Right cardiac atrium (tissue), 5 donors: ENCODE results near the gene DRAP1. TPM values are rescaled to one million over a fixed set of nuclear protein-coding genes. Genes with fewer than 3 reads are reported as not detected.

Experiments used
- ATAC-seq, 2 donors: fragments of 200-7000 bp; cut with Tn5 transposase; one replicate each; pipeline versions ENCODE4 v1.8.0 to v1.9.1; 2020; ENCODE audit warnings: moderate library complexity in 2 of 2, mild to moderate bottlenecking in 1 of 2
- DNase-seq, 3 donors: peaks; one replicate each; pipeline ENCODE4 v3.0.0-alpha.2; 2020
- H3K27ac ChIP-seq: one replicate; pipeline ENCODE4 v1.5.1; 2013; ENCODE audit warnings: mild to moderate bottlenecking, low read length, control low read depth, moderate library complexity
- H3K27me3 ChIP-seq: one replicate; pipeline ENCODE4 v1.6.1; 2013; ENCODE audit not compliant: control insufficient read depth, insufficient read depth
- H3K4me1 ChIP-seq: one replicate; pipeline ENCODE4 v1.6.1; 2013; ENCODE audit warnings: low read length; ENCODE audit not compliant: control insufficient read depth, insufficient read depth
- H3K4me3 ChIP-seq: one replicate; pipeline ENCODE4 v1.5.1; 2013; ENCODE audit warnings: low read length, control low read depth
- H3K9me3 ChIP-seq: one replicate; pipeline ENCODE4 v1.6.1; 2013; ENCODE audit warnings: low read length; ENCODE audit not compliant: control insufficient read depth
- WGBS: extraction: QIAGEN DNeasy Blood & Tissue Kit; methylation state at CpG from one replicate; pipeline ENCODE4 v1.1.7; 2013; 5-methylcytosine and 5-hydroxymethylcytosine counted together
- intact Hi-C, 4 donors: fragments of 100-400 bp; cut with DNase I; formaldehyde crosslinking; loops; one replicate each; pipeline versions ENCODE4 v1.11.0 to v1.14.0; 2022 to 2023
- polyA plus RNA-seq: library from polyadenylated mRNA; stranded (reverse); fragments of 200-250 nt; gene quantifications from one replicate; pipeline ENCODE4 v1.2.3, GENCODE V29; 2013
- total RNA-seq, 4 donors: library from RNA; stranded (reverse); fragmentation: NEBNext Ultra II Directional; extraction: Animal tissue kit (Norgen Biotek cat#: 25700); gene quantifications; one replicate each; pipeline ENCODE4 v1.2.1, GENCODE V29; 2021
- donor health status: healthy with polysubstance abuse.
- donor health status: DM: no; HTN: yes; CAD: no.
- donor health status: DM: no; HTN: no; CAD: no.
- donor health status: DM: no; HTN: yes; CAD: no; lungs with severe emphysema.
- donor health status: DM: yes; HTN: yes; CAD: no.

DRAP1 gene
- total and polyA plus RNA-seq, 5 donors = 82.9 to 130 (median 85.3) TPM

DNA sequence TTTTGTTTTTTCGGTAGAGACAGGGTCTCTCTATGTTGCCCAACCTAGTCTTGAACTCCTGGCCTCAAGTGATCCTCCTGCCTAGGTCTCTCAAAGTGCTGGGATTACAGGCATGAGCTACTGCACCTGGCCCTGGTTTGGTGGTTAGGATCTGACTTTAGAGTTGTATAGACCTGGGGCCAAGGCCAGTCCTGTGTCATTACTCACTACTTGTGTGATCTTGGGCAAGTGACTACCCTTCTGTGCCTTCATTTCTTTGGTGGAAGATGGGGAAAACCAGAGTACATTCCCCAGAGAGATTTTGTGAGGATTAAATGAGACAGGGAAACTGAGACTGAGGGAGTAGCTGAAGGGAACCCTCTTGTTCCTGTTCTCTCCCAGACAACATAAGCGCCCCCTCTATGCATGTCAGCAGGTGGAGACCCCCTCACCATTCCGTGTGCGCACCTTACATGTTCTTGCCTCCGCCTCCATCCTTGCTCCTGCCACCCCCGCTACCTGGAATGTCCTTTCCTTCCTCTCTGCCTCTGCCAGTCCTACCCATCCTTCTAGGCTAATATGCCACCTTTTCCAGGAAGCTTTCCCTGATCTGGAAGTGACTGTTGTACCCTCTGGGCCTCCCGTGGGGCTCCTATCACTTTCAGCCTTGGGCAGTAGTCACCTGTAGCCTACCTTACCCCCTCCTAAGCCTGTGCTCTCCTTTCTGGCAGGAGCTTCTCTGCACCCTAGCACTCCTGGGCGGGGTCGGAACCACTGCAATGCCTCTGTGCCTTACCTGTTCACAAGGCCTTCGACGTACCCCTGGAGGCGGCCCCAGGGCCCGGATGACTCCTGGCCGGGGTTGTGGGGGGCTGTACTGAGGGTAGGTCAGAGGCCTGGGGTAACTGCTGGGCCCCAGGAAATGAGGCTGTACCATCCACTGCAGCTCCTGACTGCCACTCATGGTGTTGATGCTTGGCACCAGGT, 22.9 kb upstream of the DRAP1 start:
- H3K27ac ChIP-seq = no peak overlapping the region
- 93% methylated on average over 14 of the region's 14 CpGs for WGBS
- intact Hi-C loops = no loop called here
- no peaks in the 10 kb centered on the region for H3K9me3 ChIP-seq
- peaks cover 3% of the 10 kb centered on the region for H3K4me1 ChIP-seq
- DNase-seq = peak in 2 of 3 donors; percentile 52 to 57
- no peaks in the 10 kb centered on the region for H3K27me3 ChIP-seq
- no peak overlapping the region for H3K4me3 ChIP-seq
- no peak for ATAC-seq

GRCh38 chr11:65897020-65897471, 22.2 kb upstream of the DRAP1 start:
- DNase-seq (no peak), ATAC-seq (no peak)
- Histone ChIP-seq H3K9me3 (no peaks in the 10 kb centered on the region), H3K27me3 (no peaks in the 10 kb centered on the region), H3K27ac (no peak overlapping the region), H3K4me3 (no peak overlapping the region), H3K4me1 (peaks cover 3% of the 10 kb centered on the region)
- WGBS = 96% methylated on average over 4 of the region's 4 CpGs
- intact Hi-C loops = no loop called here

- WGBS = 28% methylated on average over 28 of the region's 28 CpGs
- DNase-seq (no peak), ATAC-seq (no peak)
- H3K27me3 ChIP-seq = no peaks in the 10 kb centered on the region
- H3K4me1 ChIP-seq = no peaks in the 10 kb centered on the region
- intact Hi-C loops = no loop called here
- no peaks in the 10 kb centered on the region for H3K9me3 ChIP-seq
- H3K4me3 ChIP-seq = peak overlapping the region; percentile 49
- no peak overlapping the region for H3K27ac ChIP-seq
Observed at GRCh38 chr11:65898656-65899355, 20.4 kb upstream of the DRAP1 start.

DNA sequence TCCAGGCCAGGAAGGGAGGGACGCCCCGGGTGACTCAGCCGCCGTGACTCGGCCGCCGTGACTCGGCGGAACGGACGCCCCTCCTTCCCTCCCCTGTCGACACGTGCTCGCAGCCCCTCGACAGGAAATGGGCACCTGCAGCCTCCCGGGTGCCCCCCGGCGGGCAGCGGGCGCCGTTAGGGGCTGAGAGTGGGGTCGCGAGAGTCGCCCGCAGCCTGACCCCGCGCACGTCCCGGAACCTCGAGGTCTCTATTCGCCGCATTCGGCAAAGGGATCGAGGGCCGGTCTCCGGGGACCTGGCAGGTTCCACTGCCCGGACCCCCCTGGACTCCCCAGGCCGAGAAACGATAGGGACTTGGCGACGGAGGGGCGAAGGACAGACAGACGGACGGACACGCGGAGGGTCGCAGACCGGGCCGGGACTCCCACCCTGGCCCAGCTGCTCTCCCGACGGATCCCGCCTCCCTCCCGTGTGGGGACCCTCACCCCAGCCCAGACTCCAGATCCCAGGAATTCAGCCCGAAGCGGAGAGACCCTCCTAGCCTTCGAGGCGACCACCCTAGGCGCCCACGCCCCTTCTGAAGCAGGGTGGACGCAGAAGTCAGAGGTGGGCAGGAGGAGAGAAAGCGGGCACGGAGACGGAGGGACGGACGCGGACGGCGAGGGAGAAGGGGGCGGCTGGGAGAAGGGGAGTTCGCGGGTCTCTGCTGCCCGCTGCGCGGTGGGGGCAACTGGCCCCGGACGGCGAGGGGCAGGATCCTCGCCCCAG, 19.7 kb upstream of the DRAP1 start:
- no peak overlapping the region for H3K27ac ChIP-seq
- intact Hi-C loops = no loop called here
- peak; percentile 82 to 84 (median 83) for DNase-seq
- H3K27me3 ChIP-seq = no peaks in the 10 kb centered on the region
- 2% methylated on average over 78 of the region's 78 CpGs for WGBS
- peak; percentile 38 to 83 for ATAC-seq
- no peaks in the 10 kb centered on the region for H3K9me3 ChIP-seq
- H3K4me1 ChIP-seq = no peaks in the 10 kb centered on the region
- H3K4me3 ChIP-seq = peak overlapping the region; percentile 49

DNA sequence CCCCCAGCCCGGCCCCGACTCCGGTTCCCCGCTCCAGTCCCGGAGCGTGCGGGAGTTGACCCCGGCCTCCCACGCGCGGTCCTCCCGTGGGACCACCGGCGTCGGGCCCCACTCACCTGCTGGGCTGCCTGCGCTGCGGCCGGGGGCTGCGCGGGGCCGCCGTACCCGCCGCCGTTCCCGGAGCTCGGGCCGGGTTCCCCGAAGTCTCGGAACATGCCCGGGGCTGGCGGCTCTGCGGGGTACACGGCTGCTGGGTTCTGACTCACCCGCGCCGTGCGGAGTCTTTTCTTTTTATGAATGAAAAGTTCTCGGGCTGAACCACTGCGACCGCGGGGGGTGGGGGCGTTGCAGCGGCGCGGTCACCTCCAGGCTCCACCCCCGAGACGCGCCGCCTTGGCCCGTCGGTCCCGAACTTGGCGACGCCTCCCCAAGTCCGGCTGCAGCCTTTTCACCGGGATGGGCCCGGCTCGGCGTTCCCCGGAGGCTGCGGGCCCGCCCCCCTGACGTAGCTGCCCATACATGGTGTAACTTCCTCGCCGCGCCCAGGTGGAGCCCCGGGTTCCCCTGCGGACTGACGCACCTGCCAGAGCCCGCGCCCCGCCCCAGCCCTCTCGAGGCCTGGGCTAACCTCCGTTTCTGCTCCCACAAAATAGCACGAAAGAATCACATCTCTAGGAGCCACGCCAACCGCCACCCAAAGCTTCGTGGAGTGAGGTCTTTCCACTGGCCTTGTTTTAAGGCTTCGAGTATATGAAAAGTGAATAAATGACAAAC, 18.9 kb upstream of the DRAP1 start, which contains the start of gene FOSL1:
Gene FOSL1 (minus strand): TSS at position 264 of the 774 bp plus-strand sequence. CDS start 49 bp downstream, at position 215.
- H3K9me3 ChIP-seq = no peaks in the 10 kb centered on the region
- DNase-seq = peak; percentile 93 to 94 (median 94)
- ATAC-seq = peak; percentile 91 to 93
- WGBS = 2% methylated on average over 80 of the region's 80 CpGs
- H3K27me3 ChIP-seq = no peaks in the 10 kb centered on the region
- H3K4me3 ChIP-seq = peak within 1 kb of the TSS; percentile 49
- intact Hi-C loops = no loop called here
- H3K27ac ChIP-seq = no peak within 1 kb of the TSS
- H3K4me1 ChIP-seq = no peaks in the 10 kb centered on the region

- Histone ChIP-seq H3K27ac (no peak overlapping the region), H3K27me3 (no peaks in the 10 kb centered on the region), H3K4me1 (no peaks in the 10 kb centered on the region), H3K9me3 (no peaks in the 10 kb centered on the region), H3K4me3 (peak overlapping the region; percentile 49)
- DNase-seq = no peak
- intact Hi-C loops = no loop called here
- 70% methylated on average over 11 of the region's 11 CpGs for WGBS
- no peak for ATAC-seq
Observed at GRCh38 chr11:65900899-65901180, 18.4 kb upstream of the DRAP1 start.

DNA sequence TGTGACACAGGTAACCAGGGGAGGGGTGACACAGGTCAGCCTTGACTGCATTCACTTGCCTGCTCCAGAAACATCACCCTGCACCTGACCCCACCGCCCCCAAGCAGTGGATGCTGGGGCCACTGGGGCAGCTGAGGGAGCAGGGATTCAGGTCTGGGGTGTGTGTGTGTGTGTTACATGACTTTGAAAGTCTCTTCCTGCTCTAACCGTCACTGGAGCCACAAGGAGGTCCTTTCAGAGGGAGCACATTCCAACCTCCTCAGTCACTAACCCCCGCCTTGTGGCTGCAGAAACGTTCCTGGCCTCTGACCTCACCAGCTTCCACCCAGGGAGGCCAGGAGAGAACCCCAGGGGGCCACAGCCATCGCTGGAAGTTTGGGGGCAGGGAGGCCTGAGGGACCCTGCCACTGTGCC, 16.2 kb upstream of the DRAP1 start:
- H3K4me3 ChIP-seq = no peak overlapping the region
- no peaks in the 10 kb centered on the region for H3K9me3 ChIP-seq
- ATAC-seq (no peak), DNase-seq (no peak)
- intact Hi-C loops = no loop called here
- 28% methylated on average over 5 of the region's 5 CpGs for WGBS
- H3K27me3 ChIP-seq = no peaks in the 10 kb centered on the region
- H3K4me1 ChIP-seq = no peaks in the 10 kb centered on the region
- no peak overlapping the region for H3K27ac ChIP-seq

DNA sequence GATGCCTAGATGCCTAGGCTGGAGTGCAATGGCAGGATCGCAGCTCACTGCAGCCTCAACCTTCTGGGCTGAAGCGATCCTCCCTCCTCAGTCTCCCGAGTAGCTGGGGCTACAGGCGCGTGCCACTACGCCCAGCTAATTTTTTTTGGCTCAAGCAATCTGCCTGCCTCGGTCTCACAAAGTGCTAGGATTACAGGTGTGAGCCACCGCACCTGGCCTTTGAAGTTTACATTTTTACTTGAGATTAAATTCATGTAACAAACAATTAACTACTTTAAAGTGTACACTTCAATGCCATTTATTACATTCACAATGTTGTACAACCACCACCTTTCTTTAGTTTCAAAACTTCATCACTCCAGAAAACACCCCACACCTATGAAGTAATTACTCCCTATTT, 15.5 kb upstream of the DRAP1 start:
- intact Hi-C loops = no loop called here
- no peak for DNase-seq
- no peaks in the 10 kb centered on the region for H3K4me1 ChIP-seq
- ATAC-seq = no peak
- no peak overlapping the region for H3K27ac ChIP-seq
- H3K27me3 ChIP-seq = no peaks in the 10 kb centered on the region
- no peaks in the 10 kb centered on the region for H3K9me3 ChIP-seq
- WGBS = 80% methylated on average over 8 of the region's 8 CpGs
- no peak overlapping the region for H3K4me3 ChIP-seq

DNA sequence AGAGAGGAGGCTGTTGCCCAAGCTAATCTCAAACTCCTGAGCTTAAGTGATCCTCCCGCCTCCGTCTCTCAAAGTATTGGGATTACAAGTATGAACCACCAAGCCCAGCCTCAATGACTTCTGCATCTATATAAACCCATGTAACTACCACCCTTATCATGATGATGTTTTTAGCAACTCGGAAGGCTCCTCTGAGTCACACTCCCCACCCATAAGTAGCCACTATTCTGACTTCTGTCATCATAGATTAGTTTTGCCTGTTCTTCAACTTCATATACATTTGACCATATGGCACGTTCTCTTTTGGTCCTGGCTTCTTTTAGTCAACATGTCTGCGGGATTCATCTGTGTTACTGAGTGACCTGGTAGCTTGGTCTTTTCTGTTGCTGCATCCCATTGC, 12.6 kb upstream of the DRAP1 start:
- Histone ChIP-seq H3K4me1 (peaks cover 4% of the 10 kb centered on the region), H3K9me3 (no peaks in the 10 kb centered on the region), H3K27ac (no peak overlapping the region), H3K4me3 (no peak overlapping the region), H3K27me3 (no peaks in the 10 kb centered on the region)
- intact Hi-C loops = no loop called here
- no peak for ATAC-seq
- DNase-seq = no peak
- 82% methylated on average over 5 of the region's 5 CpGs for WGBS

DNA sequence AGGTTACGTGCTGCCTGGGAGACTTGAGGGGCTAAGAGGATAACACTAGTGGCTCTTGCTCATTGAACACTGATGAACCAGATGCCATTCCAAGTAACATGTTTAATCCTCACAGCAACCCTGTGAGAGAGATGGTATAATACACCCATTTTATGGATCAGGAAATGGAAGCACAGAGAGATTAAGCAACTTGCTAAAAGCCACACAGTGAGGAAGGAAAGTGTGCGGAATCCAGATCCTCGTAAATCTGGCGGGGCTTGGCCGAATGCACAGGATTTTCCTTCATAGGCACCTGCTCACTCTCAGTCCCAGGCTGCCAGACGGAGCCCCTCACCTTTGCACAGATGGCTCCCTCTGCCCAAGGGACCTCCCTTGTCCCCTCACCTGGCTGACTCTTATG, 11.3 kb upstream of the DRAP1 start:
- H3K27me3 ChIP-seq = no peaks in the 10 kb centered on the region
- 80% methylated on average over 6 of the region's 6 CpGs for WGBS
- intact Hi-C loops = no loop called here
- H3K4me1 ChIP-seq = peaks cover 5% of the 10 kb centered on the region
- DNase-seq (peak in 1 of 3 donors; percentile 2), ATAC-seq (no peak)
- no peak overlapping the region for H3K27ac ChIP-seq
- H3K9me3 ChIP-seq = no peaks in the 10 kb centered on the region
- no peak overlapping the region for H3K4me3 ChIP-seq
